Stimulated activated CD4-positive, alpha-beta T cell treated with anti-CD3 and anti-CD28 coated beads, Interleukin-15, amount 100 ng/mL, for 1 hour (primary cell): ENCODE data around the gene ATAD2B.
"Not testable (repeated sequence)": the region's sequence is repeated elsewhere in the genome, so short reads cannot be mapped to it uniquely, and the experiment has no call there.

Source experiments
- DNase-seq, 2 donors: peaks; one replicate each; pipeline ENCODE4 v3.0.0-alpha.2; 2020; ENCODE audit warnings: low read depth in 1 of 2, low spot score in 1 of 2

Gene ATAD2B

DNA sequence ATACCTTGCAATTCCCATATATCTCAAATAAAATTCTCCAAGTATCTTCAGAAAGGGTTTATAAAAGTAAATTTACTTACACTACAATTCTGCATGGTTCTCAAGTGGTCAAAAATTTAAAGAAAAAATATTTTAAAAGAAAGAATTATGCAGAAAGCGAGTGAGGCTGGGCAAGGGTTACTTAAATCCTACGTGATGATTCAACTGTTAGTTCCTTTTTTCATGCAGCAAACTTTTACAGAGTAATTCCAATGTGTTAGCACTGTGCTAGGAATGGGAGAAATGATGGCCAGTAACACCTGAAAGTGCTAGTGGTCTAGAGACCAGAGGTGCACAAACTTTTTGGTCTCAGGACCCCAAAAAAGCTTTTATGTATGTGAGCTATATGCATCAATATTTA, 133.4 kb downstream of the ATAD2B start:
- DNase-seq, result no peak

DNA sequence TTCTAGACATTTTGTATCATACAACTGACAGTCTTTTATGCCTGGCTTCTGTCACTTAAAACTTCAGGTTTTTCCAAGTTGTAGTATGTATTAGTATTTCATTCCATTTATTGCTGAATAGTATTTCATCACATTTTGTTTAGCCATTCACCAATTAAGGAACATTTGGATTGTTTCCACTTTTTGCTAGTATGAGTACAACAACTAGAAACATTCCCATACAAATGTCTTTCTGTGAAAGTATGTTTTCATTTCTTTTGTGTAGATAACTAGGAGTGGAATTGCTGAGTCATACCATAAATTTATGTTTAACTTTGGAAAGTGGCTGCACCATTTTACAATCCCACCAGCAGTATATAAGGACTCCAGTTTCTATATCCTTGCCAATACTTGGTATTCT, 135.9 kb downstream of the ATAD2B start:
- DNase-seq, result no peak

DNA sequence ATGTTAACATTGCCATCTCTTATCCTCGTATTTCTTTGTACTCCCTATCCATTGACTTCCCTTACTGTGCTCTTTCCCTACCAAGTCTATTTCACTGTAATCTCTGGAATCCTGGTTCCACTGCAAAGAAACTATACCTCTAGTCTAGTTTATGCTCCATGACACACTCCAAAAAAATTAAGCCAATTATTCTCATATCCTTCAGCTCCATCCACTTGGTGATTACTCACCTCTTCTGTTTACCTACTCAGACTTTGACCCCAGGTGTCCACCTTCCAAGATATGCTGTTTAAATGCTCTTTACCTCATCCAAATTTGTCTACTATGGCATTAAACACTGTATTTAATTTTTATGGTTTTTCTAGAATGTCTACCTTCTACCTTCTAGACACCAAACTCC, 137.9 kb downstream of the ATAD2B start:
- no peak for DNase-seq

DNA sequence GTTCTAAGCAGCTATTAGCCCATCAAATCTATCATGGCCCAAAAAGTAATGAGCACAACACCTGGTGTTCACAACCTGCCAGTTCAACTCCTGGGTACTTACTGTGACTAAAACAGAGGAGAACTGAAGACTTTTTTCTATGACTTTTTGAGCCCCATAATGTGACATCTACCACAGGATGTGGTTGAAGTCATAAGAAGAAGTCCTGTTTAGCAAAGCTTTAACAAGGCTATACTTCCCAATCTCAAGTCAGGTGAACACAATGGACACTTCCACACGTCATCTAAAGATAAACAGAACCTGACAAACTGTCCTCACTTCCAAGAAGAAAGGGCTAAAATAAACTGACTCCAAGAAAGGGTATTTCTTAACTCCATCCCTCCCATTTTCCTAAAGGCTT, 138.8 kb downstream of the ATAD2B start:
- no peak for DNase-seq

DNA sequence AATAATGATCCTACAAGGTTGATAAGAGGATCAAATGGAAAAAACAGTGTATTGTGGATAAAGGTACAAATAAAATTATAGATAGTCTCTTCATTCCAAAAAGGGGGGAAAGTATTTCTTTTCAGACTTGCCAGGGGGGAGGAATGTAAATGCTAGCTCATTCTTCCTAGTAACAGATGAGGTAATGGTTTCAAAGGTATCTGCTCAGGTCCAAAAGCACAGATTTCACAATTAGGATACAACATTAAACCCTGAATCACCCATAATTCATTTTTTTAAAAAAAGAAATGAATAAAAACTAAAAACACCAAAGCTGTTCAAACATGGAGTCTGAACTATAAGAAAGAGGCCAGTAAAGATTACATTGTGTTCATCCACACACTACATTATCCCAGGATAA, 142.0 kb downstream of the ATAD2B start:
- no peak for DNase-seq

DNA sequence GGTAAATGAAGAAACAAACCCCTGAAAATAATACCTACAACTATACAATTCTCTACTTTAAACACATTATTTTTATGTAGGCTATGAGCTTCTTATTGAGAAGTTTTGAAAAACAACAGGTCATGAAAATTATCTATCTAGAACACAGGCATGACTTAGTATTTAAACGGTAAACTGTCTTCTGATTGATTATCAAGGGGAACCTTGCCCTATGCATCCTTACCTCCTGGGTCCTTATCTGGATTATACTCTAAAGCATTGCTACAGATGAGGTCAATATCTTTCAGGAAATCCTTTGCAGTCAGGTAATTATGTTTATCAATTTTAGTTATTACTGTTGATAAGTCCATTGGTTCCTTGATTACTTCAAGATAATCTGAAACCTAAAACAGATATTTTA, 144.3 kb downstream of the ATAD2B start:
- DNase-seq, result no peak

DNA sequence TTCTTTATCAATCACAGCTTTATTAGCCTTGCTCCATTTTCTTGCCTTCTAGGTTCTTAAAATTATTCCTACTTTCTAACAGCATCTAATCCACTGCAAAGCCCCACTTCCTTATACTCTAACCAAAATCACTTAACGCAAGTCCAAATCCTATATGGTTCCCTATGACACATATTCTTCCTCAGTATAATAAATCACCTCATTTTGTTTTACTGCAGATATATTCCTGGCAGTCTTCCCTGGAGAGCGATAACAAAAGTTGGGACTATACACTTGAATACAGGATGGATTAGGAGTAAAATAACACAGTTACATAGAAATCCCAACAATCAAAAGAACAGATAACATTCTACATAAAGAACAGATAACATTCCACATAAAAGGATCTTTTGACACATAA, 144.8 kb downstream of the ATAD2B start:
- DNase-seq, result no peak

DNA sequence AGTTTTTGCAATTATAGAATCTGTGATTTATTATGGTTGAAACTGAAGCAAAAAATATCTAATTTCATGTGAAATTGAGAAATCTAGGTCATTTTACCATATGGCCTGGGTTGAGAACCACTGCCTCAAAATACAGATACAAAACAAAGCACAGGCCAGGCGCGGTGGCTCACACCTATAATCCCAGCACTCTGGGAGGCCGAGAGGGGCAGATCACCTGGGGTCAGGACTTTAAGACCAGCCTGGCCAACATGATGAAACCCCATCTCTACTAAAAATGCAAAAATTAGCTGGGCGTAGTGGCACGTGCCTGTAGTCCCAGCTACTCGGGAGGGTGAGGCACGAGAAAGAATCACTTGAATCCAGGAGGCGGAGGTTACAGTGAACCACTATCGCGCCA, 146.5 kb downstream of the ATAD2B start:
- not testable (repeated sequence) for DNase-seq

DNA sequence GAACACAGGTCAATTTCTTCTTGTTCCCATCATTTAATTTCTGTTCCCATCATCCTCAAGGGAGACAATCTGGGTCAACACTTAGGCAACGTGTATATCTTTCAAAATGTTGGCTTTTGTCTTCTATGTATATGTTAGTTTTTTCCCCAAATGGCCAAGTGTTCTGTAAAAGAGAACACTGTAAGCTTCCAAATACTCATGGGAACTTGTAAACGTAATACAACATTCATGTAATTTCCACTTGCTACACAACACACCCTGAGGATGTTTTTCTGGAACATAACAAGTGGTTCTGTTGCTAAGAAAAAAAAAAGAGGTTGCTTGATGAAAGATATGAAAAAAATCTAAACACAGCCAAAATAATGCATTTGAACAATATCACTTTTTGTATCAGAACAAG, 149.1 kb downstream of the ATAD2B start:
- DNase-seq, result no peak

DNA sequence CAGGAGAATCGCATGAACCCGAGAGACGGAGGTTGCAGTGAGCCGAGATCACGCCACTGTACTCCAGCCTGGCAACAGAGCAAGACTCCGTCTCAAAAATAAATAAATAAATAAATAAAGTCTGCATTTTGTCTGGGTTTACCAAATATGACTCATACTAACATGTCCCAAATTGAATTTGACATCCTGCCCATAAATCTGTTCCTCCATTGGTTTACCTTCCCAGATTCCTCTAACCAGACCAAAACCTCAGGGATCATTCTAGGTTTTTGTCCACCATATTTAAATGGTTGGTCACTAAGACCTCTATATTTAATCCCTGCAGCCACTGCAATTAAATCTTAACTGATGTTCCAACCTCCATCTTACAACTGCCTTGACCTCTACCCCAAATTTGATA, 150.9 kb downstream of the ATAD2B start:
- DNase-seq, result no peak

DNA sequence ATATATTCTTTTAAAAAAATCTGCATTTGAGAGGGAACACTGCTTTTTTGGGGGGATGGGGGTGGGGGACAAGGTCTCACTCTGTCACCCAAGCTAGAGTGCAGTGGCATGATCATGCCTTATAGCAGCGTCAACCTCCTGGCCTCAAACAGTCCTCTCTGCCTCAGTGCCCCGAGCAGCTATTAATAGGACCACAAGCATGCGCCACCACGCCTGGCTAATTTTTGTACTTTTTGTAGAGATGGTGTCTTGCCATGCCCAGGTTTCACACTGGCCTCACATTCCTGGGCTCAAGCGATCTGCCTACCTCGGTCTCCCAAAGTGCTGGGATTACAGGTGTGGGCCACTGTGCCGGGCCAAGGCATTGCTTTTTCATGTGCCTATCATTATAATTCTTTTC, 154.2 kb downstream of the ATAD2B start:
- DNase-seq, result no peak

DNA sequence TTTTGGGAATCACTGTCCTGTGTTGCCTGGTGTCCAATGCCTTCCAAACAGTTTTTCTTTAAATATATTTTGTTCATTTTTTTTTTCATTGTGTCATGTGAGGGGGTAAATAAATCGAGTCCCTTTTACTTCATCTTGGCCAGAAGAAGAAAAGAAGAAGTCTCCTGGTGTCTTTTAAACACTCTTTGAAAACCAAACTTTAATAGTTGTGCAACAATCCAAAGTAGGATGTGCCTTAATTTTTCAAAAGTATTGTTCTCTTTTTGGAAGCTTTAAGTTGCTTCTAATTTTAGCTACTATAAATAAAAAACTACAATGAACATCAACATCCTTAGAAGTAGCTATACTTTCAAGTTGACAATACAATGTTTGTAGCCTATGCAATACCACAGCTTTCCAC, 154.9 kb downstream of the ATAD2B start:
- DNase-seq, result no peak

DNA sequence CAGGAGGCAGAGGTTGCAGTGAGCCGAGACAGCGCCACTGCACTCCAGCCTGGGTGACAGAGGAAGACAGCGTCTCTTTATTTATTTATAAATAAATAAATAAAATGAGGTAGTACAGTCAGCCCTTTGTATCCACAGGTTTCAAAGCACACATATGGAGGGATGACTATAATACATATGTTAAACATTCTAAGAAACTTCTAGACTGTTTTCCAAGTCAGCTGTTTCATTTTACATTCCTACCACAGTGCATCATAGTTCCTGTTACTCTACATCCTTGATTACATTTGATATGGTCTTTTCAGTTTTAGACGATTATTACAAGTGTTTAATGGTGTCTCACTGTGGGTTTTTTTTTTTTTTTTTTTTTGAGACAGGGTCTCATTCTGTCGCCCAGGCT, 157.6 kb downstream of the ATAD2B start:
- DNase-seq, result no peak

DNA sequence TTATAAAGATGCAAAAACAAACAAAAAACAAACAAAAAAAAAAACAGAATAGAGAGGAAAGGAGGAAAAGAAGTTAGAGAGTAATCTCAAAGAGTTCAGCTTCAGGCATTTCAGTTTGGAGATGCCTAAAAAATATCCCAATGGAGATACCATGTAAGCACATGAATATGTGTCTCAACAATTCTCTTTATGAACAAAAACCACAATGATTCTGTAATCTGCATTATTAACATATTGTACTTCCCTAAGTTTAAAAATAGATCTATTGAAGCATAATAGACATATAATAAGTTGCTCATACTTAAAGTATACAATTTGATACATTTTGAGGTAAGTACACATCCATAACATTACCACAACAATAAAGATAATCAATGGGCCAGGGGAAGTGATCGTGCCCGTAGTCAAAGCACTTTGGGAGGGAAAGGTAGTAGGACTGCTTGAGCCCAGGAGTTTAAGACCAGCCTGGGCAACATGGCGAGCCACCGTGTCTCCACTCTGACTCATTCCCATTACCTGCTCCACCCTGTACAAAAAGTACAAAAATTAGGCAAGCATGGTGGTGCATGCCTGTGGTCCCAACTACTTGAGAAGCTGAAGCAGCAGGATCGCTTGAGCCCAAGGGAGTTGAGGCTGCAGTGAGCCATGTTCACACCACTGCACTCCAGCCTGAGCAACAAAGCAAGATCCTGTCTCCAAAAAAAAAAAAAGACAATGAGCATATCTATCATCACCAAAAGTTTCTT, 158.9 kb downstream of the ATAD2B start:
- DNase-seq, result no peak

DNA sequence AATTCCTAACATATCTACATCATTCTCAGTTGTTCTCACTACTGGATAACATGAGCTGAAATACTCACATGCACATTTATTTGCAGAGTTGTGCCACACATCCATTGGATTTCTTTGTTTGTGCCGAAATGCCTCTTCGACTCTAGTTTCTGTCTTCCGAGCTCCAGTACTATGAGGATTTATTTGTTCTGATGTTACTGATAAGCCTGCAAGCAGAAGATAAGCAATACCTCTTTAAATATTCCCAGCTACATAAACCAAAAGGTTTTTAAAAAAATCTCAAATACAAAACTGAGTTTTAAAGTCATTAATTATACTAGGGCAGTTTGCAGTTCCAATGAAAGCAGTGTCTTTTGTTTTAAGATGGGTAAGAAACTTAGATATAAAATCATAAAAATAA, 164.8 kb downstream of the ATAD2B start:
- no peak for DNase-seq

DNA sequence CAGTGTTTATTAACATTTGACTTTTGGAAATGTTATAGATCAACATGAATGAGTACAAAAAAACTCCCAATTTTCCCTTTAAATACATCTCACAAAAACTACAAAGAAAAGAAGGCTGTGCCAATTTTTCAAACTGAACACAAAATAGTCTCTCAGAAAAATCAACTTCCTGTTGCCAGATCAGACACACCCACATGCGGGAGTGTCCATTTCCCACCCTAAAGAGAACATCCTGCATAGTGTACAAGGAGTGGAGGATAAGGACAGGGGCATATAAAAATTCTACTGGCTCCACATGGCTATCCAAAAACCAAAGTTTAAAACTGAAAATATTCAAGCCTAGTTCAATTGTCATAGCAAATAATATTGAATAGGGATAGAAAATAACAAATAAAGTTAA, 165.3 kb downstream of the ATAD2B start:
- DNase-seq, result no peak

DNA sequence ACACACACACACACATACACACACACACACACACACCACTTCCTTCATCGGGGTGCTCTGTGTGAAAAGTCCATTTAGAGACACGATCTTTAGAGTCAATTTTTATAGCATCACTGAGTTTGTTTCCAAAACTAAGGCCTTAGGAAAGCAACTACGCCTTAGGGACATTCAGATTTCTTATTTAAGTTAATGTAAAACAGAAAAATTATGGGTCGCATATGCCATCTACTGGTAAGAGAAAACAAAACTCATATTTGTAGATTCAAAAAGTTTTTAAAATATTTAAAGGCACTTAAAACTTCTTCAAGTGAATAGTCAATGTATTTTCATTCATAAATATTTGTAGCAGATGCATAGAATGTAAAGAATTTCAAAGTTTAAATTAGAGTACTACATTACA, 166.2 kb downstream of the ATAD2B start:
- DNase-seq, result no peak

DNA sequence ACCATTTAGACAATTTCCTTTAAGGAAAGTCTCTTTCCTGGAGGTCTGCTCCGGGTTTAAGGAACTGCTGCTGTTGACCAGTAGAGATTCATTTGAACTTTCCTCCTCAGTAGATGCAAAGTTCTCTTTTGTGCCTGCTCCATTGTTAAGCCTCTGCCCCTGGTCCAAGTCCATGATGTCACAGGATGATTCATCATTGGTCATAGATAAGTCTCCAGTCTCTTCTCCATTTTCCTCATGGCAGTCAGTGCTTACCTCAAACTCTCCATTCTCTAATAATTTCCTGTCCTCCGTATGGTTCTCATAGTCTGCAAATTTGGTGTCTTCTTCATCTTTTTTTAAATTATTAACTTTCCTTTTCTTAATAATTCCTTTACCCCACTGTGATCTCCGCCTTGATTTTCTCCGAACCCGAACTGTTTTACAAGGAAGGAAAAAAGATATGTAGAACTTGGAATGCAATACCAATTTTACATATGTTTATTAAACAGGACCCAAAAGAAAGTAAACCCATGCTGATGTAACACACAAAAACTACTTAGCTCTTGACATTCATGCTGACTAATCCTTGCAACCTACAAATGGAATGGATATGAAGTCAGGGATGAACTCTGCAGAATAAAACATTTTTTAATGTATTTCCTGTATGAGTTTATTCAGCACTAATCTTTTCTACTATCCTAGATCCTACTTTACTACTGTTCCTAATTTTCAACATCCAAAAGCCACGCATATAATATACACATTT, 169.1 kb downstream of the ATAD2B start:
- DNase-seq, result no peak

DNA sequence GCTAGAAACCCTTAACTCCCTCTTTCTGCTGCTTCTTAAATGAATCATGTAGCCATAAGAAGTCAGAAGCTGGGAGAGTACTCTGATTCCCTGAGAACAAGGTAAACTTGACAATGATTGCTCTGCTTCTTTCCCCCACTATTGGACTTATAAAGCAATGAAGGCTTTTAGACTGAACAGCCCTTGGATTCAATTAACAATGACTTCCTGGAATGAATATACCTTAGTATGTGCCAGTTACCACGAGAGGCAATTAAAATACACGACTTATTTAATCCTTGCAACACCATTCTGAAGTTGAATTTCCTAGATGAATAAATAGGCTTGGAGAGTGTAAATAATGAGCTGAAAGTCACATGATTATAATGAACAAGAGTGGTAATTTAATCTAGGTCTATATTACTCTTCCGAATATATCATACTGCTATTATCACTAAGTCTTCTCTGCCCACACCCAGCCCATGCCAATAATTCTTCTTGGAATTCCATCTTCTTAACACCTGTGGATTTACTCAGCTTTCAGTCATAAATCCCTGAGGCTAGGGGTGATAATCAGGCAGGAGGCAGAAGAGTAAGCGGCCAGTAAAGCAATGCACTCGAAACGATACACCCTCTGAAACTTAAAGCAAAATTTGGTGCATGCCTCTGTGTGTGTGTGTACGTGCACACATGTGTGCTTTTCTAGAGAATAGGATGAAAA, 170.2 kb downstream of the ATAD2B start:
- DNase-seq, result no peak

DNA sequence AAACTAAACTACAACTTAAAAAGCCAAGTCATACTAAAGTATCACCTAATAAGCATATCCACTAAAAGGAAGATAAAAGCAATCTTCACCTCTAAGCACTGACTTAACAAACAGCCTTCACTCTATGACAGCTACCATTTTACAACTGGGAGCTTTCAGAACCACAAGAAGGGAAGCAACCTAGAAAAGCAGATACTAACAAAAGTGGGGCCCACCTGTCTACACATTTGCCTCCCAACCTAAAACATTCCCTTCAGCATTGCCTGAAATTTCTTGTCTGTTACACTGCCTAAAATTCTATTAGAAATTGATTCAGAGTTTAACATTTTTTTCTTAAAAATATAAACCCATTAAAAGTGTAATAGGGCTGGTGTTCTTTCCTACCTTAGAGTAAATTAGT, 172.0 kb downstream of the ATAD2B start:
- DNase-seq, result no peak

DNA sequence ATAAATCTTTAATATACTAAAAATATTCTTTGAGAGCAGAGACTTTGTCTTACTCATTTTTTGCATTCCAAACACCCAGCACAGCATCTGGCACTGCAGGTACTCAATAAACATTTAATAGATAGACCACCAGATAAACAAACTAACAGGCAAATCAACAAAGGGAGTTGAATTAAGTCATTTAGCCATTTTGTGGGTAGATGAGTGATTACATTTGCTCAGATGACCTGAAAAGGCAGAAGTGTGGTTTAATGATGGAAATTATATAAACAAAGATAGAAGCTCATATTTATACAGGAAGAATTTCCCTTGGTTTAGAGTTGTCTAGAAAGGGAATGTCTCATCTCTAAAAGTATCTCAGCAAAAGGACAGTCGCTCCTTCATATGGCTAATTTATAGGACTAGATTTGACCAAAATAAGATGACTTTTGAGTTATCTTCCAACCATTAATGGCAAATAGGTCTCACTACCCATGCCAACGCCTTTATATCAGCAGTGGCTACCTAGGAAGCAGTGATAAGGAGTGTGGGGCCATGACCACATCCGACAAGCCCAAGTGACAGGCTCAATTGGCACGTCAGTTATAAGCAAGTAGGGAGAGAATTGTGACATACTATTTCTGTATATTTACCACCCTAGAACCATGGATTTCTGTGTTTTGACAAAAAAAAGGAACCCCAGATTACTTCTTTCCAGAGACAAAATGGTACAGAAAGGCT, 173.5 kb downstream of the ATAD2B start:
- DNase-seq, result no peak
